ENCODE data around the gene MANF. TPM values are rescaled to one million over a fixed set of nuclear protein-coding genes. Genes with fewer than 3 reads are reported as not detected.

Gene MANF
- total and polyA plus RNA-seq, 2 experiments from 2014 or later: 48.7 to 92.7 TPM

- TF ChIP-seq ETS1 (IDR thresholded peaks at IDR 0.05) (no peak), EZH2 (IDR thresholded peaks at IDR 0.05; ENCODE audit: low read depth, unreplicated experiment) (no peak), STAT1 (IDR thresholded peaks at IDR 0.05; ENCODE audit: unreplicated experiment) (no peak), NANOG (IDR thresholded peaks at IDR 0.05; ENCODE audit: borderline replicate concordance) (no peak), ZNF331 (CRISPR knock-in tag; IDR thresholded peaks at IDR 0.05; ENCODE audit: low read depth) (no peak), POLR2AphosphoS5 (IDR thresholded peaks at IDR 0.05; ENCODE audit: low read depth) (no peak)
Observed at GRCh38 chr3:51385621-51386091, 565 bp downstream of the MANF start (continued).

GRCh38 chr3:51386159-51386851 lies 1.2 kb downstream of the MANF start:
- peak overlapping the region; percentile 81 for H3K27ac Mint-ChIP-seq
- DNase-seq (ENCODE audit: low spot score) (no peak), ATAC-seq (no peak)
- H3K4me1 Mint-ChIP-seq: peaks cover 50% of the 10 kb centered on the region
- peaks cover 6% of the 10 kb centered on the region for H3K27me3 Mint-ChIP-seq (ENCODE audit: insufficient read depth, low read depth, poor library complexity)
- no peak overlapping the region for H2AFZ ChIP-seq
- no peaks in the 10 kb centered on the region for H3K9me2 ChIP-seq (ENCODE audit: insufficient read depth)
- H3F3A ChIP-seq (replicated peaks; ENCODE audit: low read depth): peaks cover 46% of the 10 kb centered on the region
- H3K36me3 Mint-ChIP-seq (ENCODE audit: low read depth): peaks cover 53% of the 10 kb centered on the region
- H3K27me3 ChIP-seq (ENCODE audit: insufficient read depth): no peaks in the 10 kb centered on the region
- H3K4me2 ChIP-seq: peak overlapping the region; percentile 99
- H3K36me3 ChIP-seq (ENCODE audit: insufficient read depth): peaks cover 23% of the 10 kb centered on the region
- peak overlapping the region; percentile 99 for H3K4me3 Mint-ChIP-seq
- peak overlapping the region; percentile 39; the same call in 1 of the 2 replicates for H3K27ac ChIP-seq (ENCODE audit: low read depth)
- H3K9me3 Mint-ChIP-seq: no peaks in the 10 kb centered on the region
- peaks cover 32% of the 10 kb centered on the region for H4K20me1 ChIP-seq (replicated peaks; ENCODE audit: insufficient read depth)
- H3K79me2 ChIP-seq (replicated peaks; ENCODE audit: insufficient read depth): peaks cover 39% of the 10 kb centered on the region
- H3K4me3 ChIP-seq: peak overlapping the region; percentile 100
- H3K4me1 ChIP-seq (ENCODE audit: insufficient read depth): peaks cover 34% of the 10 kb centered on the region
- no peak for TF ChIP-seq ZNF462 (CRISPR knock-in tag; IDR thresholded peaks at IDR 0.05)
- no peak for TF ChIP-seq CREB1 (CRISPR knock-in tag; IDR thresholded peaks at IDR 0.05; ENCODE audit: low read depth)
- no peak for TF ChIP-seq CTCF (conservative IDR thresholded peaks at IDR 0.05; ENCODE audit: low read depth in 2 of 2)
- TF ChIP-seq ZNF331 (CRISPR knock-in tag; IDR thresholded peaks at IDR 0.05; ENCODE audit: low read depth): no peak
- TF ChIP-seq ZNF114 (CRISPR knock-in tag; IDR thresholded peaks at IDR 0.05): no peak
- no peak for TF ChIP-seq JUNB (IDR thresholded peaks at IDR 0.05; ENCODE audit: unreplicated experiment)
- TF ChIP-seq STAT1 (IDR thresholded peaks at IDR 0.05; ENCODE audit: unreplicated experiment): no peak
- no peak for TF ChIP-seq POLR2AphosphoS5 (IDR thresholded peaks at IDR 0.05; ENCODE audit: low read depth)
- TF ChIP-seq EZH2phosphoT487 (IDR thresholded peaks at IDR 0.05; ENCODE audit: unreplicated experiment): no peak
- no peak for TF ChIP-seq EZH2 (IDR thresholded peaks at IDR 0.05; ENCODE audit: low read depth, unreplicated experiment)

All from GM23338 (cell line).